ENCODE data around the gene ABI3BP. TPM values are rescaled to one million over a fixed set of nuclear protein-coding genes. Genes with fewer than 3 reads are reported as not detected.

The ABI3BP gene
- total RNA-seq, 2 donors from 2014 or later = 59.8 to 72.0 TPM

DNA sequence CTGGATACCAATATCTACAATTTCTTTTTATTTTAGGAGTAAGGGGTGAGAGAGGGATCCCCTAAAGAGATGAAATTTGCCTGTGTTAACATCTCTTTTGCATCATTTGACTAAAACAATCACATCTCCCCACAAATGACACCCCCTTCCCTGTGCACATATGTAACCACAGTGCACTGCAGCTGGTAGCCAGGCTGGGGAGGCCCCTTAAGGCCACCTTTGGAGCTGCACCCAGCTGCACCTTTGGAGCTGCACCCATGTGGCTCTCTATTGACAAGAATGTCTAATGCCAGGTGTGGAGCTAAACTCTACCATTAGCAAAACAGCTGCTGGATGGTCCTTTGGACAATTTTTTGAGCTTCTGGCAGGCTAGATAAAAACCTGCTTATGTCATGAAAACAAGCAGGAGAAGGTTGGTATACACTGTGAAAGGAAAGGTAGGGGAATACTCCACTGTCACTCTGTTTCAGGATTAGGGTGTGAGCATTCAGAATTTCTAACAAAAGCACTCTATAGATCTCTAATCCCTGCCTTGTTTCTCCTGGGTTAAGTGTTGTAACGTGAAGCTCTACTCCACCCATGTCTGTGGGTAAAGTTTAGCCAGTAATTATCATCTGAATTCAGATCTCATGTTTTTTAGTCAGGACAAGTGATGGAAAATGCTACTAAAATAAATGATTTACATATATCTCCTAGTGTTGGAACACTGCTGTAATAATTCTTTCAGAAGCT is 231.8 kb downstream of the ABI3BP start:
- intact Hi-C loops (cut with DNase I) = no loop called here
- DNase-seq = no peak
- peak in 1 of 2 donors; percentile 39 for ATAC-seq

DNA sequence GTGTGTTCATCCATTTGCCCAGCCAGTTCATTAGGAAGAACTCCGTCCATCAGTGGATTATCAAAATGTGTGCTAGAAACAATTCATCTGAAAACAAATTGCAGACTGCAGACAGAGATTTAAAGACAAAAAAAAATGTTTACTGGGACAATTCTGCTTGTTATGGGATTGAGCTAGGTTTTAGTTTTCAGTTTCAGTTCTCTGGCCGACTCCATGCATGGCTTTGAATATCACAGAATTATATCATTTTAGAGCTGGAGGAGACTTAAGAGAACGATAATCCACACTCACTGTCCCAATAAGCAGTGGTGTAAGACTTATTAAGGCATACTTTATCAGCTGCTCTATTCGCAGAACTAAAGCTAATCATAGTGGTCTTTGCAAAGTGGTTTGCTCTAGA is 232.8 kb downstream of the ABI3BP start:
- ATAC-seq (no peak), DNase-seq (no peak)
- intact Hi-C loops (cut with DNase I) = no loop called here

DNA sequence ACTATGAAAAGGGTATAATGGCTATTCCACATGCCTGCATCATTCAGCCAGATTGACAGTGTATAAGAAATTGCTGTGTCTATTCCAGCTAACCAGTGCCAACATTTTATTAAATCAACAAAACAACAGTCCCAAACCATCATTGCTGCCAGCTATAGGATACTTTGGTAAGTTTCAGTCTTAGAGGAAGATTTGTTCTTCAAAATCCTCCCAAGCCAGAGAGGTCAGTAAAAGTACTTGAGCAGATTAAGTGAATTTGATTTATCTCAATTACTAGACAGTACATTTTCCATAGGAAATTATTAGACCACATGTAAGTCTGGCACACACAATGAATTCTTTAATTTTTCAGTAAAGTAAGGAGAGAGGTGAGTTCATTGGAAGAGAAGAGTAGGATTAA is 233.3 kb downstream of the ABI3BP start:
- ATAC-seq (no peak), DNase-seq (no peak)

DNA sequence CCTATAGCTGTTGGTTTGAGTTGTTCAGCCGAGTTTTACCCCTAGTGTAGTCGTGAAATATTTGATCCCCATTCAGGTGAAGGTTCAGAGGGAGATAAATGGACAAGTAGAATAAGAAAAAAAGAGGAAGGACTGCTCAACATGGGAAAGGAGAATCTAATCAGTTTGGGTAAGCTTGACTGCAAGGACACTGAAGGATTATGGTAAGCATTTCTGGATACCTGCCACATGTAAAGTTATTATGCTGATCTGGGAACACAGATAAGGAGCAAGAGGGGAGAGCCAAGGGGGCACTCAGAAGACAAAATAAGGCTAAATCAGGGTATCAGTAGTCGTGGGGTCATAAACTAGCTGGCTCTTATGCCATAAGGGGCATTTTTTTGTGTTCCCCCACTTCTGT is 234.1 kb downstream of the ABI3BP start:
- intact Hi-C loops (cut with DNase I) = no loop called here
- no peak for ATAC-seq
- no peak for DNase-seq

More for the DNA sequence above, 233.3 kb downstream of the ABI3BP start:
- intact Hi-C loops (cut with DNase I) = no loop called here

DNA sequence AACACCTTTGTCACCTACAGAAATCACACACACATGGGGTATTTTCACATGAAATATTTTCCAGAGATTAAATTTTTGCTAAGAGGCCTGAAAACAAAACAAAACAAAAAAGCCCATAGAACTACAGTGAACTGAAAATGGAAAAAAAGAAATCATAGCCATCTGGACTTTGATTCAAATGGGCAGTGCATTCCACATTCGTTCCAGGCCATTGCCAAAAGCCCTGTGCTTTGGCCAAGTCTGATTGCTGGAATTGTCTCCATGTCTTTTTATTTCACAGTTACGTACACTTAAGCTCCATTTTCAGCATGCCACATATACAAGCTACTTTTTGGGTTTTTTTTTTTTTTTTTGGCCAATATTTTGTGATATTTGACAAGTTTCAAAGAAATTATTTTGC is 236.8 kb downstream of the ABI3BP start:
- intact Hi-C loops (cut with DNase I) = no loop called here
- peak; percentile 27 for DNase-seq
- ATAC-seq = peak; percentile 8 to 42

DNA sequence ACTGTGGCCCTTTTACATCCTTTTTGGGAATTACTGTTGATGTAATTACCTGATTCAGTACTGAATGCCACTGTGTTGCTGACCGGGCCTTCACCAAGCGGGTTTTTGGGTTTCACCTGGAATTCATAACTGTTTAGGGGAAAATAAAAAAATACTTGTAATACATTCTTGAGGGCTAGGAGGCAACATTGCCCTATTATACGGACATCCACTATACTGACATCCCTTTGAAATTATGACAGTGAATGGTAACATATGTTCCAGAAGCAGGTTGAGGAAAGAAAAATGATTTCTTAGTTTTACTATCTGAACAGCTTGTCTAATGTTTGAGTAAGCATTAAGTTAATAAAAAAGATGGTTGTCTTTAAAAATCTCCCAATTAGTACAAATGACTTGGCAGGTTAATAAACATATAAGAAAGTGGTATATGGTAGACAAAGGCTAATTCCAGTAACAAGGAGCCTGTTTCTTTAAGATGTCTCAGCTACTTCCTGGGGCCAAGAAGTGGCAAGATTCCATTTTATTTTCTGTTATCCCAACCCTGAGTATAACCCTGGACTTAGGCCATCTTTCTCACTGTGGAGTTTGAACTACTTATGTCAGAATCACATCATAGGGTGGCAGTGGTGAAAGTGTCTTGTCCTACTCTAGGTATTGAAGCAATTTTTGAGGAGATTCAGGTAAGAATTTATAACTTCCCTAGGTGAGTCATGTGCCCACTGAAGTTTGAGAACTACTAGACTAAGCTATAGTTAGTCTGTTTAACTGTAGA is 238.5 kb downstream of the ABI3BP start:
- ATAC-seq (peak in 1 of 2 donors; percentile 56), DNase-seq (no peak)
- intact Hi-C loops (cut with DNase I) = loop anchor here in 1 of 2 donors (5.0 kb wide), 1 partner anchor 42 kb away; no protein-coding TSS in a partner anchor

DNA sequence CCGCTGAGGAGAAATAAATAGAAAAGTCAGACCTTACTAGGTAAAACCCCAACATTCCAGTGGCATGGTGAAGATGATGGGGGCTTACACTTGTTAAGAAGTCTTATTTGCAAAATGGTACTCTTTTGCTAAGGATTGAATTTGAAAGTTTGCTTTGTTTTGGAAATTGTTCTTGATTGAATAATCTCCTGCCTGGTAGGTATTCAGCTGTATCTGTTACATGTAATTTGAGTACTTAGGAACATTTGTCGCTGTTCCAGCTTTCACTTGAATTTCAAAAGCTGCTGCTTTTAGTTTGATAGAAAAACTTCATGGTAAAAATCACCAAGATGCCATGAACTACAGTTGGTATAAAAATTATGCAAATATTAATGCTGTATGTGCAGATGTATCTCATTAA is 239.4 kb downstream of the ABI3BP start:
- intact Hi-C loops (cut with DNase I) = loop anchor here in 1 of 2 donors (5.0 kb wide), 1 partner anchor 42 kb away; no protein-coding TSS in a partner anchor
- ATAC-seq = no peak

DNA sequence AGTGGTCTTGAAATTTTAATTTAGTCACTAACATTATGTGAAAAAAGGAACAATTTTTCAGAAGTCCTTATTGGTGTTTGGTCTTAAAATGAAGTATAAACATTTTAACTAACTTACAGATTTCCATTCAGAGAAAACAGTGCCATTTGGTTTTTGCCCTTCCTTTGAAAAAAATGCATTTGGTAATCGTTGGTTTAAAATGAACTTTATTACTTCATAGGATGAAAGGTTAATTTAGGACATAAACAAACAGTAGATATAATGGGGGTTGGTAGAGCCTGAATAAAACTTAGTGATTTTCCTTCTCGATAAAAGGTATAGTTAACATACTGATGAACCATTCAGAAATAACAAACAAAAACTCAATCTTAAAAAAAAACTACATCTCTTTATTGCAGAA is 244.3 kb downstream of the ABI3BP start:
- DNase-seq = no peak
- intact Hi-C loops (cut with DNase I) = no loop called here
- ATAC-seq = no peak

More for the DNA sequence above, 239.4 kb downstream of the ABI3BP start:
- no peak for DNase-seq

DNA sequence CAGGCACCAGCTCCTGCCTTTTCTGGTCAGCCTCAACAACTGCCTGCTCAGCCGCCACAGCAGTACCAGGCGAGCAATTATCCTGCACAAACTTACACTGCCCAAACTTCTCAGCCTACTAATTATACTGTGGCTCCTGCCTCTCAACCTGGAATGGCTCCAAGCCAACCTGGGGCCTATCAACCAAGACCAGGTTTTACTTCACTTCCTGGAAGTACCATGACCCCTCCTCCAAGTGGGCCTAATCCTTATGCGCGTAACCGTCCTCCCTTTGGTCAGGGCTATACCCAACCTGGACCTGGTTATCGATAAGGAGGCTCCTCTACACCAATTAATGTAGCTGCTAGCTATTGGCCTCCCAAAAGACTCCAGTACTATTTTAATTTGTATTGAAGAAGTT is 245.0 kb downstream of the ABI3BP start:
- ATAC-seq (no peak), DNase-seq (no peak)
- intact Hi-C loops (cut with DNase I) = no loop called here

DNA sequence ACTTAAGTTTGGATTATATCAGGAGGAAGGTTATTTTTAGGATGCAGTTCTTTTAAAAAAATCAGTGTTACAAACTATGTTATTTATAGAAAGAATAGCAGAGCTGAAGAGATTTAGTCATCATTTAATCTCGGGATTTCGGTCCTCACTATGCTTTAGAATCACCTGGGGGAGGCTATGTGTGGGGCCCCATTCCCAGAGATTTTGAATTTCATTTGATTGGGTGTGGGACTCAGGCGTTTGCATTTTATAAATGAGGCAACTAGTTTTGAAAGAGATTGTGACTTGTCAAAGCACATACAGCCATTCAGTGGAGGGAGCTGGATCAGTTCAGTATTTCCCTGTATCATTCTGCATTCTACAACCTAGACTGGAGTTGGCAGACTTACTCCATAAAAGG is 247.1 kb downstream of the ABI3BP start:
- ATAC-seq = peak in 1 of 2 donors; percentile 55
- DNase-seq = no peak
- intact Hi-C loops (cut with DNase I) = no loop called here

DNA sequence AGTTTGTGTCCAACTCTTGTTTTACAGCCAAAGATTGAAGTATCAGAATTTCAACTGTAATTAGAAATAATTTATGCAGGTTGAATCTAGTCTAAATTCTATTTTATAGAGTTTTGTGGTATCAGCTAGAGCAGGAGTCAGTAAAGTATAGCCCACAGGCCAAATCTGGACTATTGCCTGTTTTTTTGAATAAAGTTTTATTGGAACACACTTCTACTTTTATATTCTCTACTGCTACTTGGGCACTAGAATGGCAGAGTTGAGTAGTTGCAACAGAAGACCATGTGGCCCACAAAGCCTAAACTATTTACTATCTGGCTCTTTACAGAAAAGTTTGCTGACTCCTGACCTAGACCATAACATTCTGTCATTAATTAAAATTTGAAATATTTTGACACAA is 247.6 kb downstream of the ABI3BP start:
- ATAC-seq (no peak), DNase-seq (no peak)
- intact Hi-C loops (cut with DNase I) = no loop called here

DNA sequence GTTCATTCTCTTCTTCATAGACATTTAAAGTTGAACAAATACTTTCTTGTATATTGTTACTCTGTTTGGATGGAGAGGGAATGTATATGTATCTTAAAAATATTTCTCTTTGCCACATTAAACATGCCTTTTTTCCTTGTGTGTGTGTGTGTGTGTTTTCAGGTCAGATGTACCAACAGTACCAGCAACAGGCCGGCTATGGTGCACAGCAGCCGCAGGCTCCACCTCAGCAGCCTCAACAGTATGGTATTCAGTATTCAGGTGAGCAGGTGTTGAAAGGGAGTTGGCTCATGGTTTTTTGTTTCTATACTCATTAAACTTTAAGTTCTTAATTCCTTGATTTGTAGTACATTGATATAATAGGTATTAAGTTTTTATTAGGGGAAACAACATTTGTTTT is 248.6 kb downstream of the ABI3BP start:
- DNase-seq (no peak), ATAC-seq (no peak)
- intact Hi-C loops (cut with DNase I) = no loop called here

DNA sequence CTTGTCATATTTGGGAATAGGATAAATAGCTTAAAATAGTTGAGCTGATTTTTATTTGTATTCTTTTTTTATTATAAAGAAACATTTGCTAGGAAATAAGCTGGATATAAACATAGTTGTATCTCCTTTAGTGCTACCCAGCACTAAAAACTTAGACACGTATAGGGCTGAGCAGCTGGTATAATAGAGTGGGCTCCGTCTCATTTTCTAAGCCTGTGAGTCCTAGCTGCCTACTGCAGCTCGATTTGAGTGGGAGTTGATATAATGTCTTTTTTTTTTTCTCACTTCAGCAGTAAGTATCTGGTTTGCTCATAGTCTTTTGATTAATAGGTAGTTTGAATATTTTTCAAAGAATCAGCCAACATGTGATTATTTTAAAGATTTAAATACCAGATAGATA is 249.7 kb downstream of the ABI3BP start:
- intact Hi-C loops (cut with DNase I) = no loop called here
- ATAC-seq (no peak), DNase-seq (no peak)

DNA sequence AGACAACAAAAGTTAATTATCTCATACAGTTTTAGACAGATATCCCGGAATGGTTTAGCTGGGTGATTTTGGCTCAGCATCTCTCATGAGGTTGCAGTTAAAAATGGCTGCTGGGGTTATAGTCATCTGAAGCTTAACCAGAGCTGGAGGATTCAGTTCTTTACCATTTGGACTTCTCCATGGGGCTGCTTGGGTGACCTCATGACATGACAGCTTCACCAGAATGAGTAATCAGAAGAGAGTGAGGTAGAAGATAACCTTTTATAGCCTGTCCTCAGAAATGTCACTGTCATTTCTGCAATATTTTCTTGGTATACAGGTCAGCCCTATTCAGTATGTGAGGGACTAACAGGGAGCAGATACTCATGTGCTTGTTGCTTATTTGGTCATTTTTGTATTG is 253.0 kb downstream of the ABI3BP start:
- DNase-seq (no peak), ATAC-seq (peak in 1 of 2 donors; percentile 29)
- intact Hi-C loops (cut with DNase I) = no loop called here

DNA sequence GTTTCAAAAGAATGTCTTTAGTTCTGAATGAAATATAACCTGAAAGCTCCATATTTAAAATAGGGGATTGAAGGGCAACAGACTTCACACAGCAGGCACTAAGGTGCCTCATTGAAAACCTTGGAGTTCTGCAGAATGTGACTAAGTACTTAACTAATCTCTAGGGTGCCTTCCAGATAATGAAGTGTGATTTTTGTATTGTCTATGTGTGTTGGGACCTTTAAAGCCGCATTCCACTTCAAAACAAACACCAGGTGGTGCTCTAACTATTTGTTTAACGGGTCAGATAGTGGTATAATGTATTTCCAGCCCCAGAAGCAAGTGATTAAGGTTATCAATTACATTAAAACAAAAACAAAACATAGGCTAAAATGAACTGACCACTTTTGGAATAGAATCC is 255.9 kb downstream of the ABI3BP start:
- intact Hi-C loops (cut with DNase I) = no loop called here
- no peak for DNase-seq
- peak in 1 of 2 donors; percentile 43 for ATAC-seq

DNA sequence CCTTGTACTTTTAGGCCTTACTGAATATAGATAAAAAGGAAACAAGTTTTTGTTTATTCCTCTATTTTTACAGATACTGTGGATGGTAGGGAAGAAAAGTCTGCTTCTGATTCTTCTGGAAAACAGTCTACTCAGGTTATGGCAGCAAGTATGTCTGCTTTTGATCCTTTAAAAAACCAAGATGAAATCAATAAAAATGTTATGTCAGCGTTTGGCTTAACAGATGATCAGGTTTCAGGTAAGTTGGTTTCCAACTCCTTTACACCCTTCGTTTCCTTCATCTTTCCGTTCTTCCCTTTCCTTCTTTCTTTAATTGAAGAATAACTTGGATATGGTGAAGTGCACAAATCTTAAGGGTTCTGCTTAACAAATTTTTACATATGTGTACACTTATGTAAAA is 260.8 kb downstream of the ABI3BP start:
- DNase-seq (no peak), ATAC-seq (no peak)
- intact Hi-C loops (cut with DNase I) = no loop called here

DNA sequence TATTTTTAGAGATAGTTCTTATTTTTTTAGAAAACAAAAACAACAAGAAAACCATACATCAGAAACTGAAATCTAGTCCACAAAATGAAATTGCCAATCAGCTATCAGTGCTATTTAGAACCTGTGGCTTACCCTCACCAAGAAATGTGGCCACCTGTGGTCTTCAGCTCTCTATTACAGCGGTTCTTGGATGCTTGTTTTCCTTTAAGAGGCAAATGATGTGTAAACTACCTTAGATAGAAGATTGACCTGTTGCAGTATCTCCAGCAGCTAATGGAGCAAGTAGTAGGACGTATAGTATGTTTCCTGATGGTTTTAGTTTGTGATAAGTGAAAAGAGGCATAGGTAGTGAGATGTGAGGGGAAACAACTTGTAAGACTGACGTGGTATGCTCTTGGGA is 262.7 kb downstream of the ABI3BP start:
- intact Hi-C loops (cut with DNase I) = no loop called here
- ATAC-seq = no peak
- DNase-seq = no peak

DNA sequence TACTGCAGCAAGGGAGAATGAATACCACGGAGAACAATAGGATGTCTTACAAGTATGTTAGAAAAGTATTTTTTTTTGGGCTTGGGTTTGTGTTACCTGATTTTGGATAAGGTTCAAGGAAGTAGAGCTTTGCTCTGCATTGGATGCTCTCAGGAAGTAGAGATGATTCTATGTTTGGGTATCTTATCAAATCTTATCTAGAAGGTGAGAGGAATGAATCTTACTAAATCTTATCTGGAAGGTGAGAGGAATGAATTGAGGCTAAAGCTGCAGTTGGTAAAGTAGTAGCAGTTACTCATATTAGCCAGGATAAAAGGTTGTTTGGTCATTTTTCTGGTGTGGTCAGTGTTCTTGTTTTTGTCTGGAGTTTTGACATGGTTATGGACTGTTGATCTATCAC is 266.5 kb downstream of the ABI3BP start:
- ATAC-seq = no peak
- intact Hi-C loops (cut with DNase I) = no loop called here
- DNase-seq = no peak

DNA sequence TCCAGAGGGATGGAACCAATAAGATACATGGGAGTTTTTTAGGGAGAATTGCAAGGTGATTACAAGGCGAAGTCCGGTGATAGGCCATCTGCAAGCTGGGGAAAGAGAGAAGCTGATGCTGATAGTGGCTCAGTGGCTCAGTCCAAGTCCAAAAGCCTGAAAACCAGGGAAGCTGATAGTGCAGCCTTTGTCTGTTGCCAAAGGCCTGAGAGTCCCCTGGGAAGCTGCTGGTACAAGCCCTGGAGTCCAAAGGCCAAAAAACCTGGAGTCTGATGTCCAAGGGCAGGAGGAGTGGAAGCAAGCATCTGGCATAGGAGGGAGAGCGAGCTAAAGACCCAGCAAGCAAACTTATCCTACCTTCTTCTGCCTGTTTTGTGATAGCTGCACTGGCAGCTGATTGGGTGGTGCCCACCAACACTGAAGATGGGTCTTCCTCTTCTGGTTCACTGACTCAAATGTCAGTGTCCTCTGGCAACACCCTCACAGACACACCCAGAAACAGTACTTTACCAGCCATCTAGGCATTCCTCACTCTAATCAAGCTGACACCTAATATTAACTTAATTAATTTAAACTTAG is 267.2 kb downstream of the ABI3BP start:
- intact Hi-C loops (cut with DNase I) = no loop called here
- DNase-seq (no peak), ATAC-seq (no peak)

DNA sequence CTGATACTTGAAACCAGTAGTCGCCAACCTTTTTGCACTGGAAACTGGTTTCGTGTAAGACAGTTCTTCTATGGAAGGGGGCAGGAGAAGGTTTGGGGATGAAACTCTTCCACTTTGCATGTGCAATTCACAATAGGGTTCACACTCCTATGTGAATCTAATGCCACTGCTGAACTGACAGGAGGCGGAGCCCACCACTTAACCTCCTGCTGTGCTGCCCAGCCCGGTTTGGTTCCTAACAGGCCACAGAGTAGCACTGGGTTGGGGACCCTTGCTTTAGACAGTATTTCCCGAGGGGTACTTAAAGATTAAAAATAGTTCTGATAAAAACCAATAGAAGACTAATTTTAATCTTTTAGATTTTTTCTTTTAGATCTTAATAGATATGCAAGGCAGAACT is 272.8 kb downstream of the ABI3BP start:
- no peak for ATAC-seq
- intact Hi-C loops (cut with DNase I) = no loop called here
- no peak for DNase-seq

Measured in left cardiac atrium (tissue), 4 donors.